Stimulated activated CD4-positive, alpha-beta T cell treated with anti-CD3 and anti-CD28 coated beads, TNF-alpha, amount 100 ng/mL, for 4 hours (primary cell): ENCODE results near the gene ANKRD12.
"Not testable (repeated sequence)": the region's sequence is repeated elsewhere in the genome, so short reads cannot be mapped to it uniquely, and the experiment has no call there.

ENCODE experiments used
- DNase-seq, 3 experiments: peaks; one replicate each; pipeline ENCODE4 v3.0.0-alpha.2; 2020; ENCODE audit warnings: low read depth in 3 of 3

Gene ANKRD12

DNA sequence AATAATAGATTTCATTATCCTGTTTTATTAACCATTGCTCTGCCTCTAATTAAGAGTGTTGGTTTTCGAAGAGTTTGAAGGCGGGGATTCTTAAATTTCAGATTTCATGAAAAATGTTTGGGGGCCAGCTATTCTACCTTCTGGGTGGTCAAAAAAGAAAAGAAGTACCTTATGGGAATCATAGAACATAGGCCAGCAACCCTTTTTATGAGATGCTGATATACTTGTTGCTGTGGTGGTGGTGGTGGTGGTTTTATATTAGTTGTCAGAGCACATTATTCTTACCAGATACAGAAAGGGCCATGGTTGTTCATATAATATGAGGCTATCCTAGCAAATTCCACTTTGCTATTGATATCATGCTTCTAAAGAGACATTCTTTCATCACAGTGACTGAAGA is 4.4 kb downstream of the ANKRD12 start:
- DNase-seq, result no peak

DNA sequence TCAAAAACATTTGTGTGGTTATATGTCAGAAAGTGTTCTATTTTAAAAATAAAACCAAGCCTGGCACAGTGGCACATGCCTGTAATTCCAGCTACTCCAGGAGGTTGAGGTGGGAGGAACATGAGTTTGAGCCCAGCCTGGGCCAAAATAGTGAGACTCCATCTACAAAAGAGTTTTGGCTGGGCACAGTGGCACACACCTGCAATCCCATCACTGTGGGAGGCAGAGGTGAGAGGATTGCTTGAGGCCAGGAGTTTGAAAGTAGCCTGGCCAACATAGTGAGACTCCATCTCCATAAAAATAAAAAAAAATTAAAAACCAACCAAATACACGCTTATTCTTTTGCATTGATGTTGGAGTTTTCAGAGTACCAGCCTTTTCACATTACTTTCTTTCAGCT is 9.6 kb downstream of the ANKRD12 start:
- DNase-seq, result no peak

GRCh38 chr18:9147440-9148202 is 11.0 kb downstream of the ANKRD12 start:
- peak in 1 of 3 experiments; percentile 16 for DNase-seq

DNA sequence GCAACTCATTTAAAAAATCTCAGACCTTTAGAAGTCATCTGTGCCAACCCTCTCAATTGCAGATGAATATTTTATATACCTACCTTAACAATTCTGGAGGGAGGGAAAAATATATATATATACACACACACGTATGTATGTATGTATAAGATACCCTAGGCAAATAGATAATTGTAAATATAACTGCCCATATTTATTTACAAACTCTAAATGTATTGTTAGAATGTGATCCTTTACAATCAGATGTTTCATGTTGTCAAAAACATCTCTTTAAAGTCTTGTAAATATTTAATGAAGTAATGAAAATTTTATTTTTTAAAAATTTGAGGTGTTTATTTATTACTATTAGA is 11.6 kb downstream of the ANKRD12 start:
- DNase-seq, result no peak

DNA sequence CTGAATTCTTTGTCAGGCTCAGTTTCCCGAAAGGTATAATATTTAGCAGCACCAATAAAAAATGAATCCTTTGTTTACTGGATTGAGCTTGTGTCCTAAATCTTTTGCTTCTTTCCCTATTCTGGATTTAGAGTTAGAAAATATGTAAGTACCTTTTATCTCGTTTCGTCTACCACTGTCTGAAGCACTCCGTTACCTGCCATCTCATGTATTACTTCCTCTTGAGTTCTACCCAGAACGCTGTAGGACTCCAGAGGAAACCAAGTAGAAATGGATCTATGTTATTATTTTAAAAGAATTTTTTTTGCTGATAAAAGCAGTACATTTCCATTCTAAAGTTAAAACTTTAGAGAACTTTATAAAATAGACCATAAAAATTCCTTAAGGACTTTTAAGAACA is 13.5 kb downstream of the ANKRD12 start:
- no peak for DNase-seq

GRCh38 chr18:9153256-9153655 is 16.7 kb downstream of the ANKRD12 start:
- DNase-seq, result no peak

- DNase-seq, result no peak
These were observed 20.1 kb downstream of the ANKRD12 start for GRCh38 chr18:9156604-9157249.

- DNase-seq, result no peak
These were observed 21.2 kb downstream of the ANKRD12 start for GRCh38 chr18:9157806-9158205.

DNA sequence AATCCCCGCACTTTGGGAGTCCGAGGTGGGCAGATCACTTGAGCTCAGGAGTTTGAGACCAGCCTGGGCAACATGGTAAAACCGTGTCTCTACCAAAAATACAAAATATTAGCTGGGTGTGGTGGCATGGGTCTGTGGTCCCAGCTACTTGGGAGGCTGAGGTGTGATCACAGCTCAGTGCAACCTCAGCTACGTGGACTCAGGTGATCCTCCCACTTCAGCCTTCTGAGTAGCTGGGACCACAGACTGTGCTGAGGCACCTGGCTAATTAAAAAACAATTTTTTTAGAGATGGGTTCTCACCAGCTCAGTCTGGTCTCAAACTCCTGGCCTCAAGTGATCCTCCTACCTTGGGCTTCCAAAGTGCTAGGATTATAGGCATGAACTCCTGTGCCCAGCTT is 23.4 kb downstream of the ANKRD12 start:
- DNase-seq, result no peak

DNA sequence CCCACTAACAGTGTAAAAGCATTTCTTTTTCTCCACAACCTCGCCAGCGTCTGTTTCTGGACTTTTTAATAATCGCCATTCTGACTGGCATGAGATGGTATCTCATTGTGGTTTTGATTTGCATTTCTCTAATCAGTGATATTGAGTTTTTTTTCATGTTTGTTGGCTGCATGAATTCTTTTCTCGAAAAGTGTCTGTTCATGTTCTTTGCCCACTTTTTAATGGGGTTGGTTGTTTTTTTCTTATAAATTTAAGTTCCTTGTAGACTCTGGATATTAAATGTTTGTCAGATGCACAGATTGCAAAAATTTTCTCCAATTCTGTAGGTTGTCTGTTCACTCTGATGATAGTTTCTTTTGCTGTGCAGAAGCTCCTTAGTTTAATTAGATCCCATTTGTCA is 26.1 kb downstream of the ANKRD12 start:
- DNase-seq, result not testable (repeated sequence)

GRCh38 chr18:9164149-9164548 is 27.6 kb downstream of the ANKRD12 start:
- DNase-seq, result not testable (repeated sequence)

- DNase-seq, result not testable (repeated sequence)
These were observed 29.3 kb downstream of the ANKRD12 start for GRCh38 chr18:9165883-9166282.

DNA sequence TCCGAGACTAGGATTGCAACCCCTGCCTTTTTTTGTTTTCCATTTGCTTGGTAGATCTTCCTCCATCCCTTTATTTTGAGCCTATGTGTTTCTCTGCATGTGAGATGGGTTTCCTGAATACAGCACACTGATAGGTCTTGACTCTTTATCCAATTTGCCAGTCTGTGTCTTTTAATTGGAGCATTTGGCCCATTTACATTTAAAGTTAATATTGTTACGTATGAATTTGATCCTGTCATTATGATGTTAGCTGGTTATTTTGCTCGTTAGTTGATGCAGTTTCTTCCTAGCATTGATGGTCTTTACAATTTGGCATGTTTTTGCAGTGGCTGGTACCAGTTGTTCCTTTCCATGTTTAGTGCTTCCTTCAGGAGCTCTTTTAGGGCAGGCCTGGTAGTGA is 32.9 kb downstream of the ANKRD12 start:
- DNase-seq, result not testable (repeated sequence)

DNA sequence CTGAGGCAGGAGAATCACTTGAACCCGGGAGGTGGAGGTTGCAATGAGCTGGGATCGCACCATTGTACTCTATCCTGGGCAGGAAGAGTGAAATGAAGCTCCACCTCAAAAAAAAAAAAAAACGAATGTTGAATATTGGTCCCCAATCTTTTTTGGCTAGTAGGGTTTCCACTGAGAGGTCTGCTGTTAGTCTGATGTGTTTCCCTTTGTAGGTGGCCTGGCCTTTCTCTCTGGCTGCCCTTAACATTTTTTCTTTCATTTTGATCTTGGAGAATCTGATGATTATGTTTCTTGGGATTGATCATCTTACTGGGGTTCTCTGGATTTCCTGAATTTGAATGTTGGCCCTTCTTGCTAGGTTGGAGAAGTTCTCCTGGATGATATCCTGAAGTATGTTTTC is 35.3 kb downstream of the ANKRD12 start:
- not testable (repeated sequence) for DNase-seq

DNA sequence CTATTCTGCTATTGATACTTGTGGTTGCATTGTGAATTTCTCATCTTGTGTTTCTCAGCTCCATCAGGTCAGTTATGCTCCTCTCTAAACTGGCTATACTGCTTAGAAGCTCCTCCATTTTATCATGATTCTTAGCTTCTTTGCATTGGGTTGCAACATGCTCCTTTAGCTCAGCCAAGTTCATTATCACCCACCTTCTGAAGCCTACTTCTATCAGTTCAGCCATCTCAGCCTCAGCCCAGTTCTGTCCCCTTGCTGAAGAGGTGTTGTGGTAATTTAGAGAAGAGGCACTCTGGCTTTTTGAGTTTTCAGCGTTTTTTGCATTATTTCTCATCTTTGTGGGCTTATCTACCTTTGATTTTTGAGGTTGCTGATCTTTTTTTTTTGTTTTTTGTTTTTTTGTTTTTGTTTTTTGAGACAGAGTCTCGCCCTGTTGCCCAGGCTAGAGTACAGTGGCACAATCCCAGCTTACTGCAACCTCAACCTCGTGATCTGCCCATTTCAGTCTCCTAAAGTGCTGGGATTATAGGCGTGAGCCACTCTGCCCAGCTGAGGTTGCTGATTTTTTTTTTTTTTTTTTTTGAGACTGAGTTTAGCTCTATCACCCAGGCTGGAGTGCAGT is 36.0 kb downstream of the ANKRD12 start:
- no peak for DNase-seq

DNA sequence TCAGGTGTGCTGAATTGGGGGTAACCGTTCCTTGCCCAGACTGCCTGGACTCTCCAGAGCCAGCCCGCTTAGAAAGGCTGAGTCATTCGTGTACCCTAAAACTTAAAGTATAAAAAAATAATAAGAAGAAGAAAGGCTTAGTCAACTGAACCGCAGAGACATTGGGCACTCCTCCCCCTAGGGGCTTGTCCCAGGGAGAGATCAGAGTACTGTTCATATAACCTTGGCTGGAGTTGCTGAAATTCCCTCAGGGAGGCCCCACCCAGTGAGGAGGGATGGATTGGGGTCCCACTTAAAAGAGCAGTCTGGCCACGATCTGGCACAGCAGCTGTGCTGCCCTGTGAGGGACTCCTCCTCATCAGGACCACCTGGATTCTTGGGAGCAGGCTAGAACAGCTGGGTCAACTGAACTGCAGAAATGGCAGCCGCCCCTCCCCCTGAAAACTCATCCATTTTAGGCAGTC is 37.2 kb downstream of the ANKRD12 start:
- no peak for DNase-seq

DNA sequence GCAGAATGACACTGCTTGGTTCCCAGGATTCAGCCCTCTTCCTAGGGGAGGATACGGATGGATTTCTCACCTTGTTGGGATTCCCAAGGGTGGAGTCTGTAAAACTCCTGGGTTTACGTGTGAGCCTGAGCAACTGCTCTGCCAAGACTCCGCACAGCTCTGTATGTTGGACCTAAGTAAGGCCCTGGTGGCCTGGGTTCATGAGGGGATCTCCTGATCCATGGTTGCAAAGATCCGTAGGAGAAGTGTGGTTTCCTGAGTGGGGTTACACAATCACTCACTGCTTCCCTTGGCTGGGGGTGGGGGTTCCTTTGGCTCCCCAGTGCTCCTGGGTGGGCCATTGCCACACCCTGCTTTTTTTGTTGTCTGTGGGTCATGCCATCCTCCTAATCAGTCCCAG is 37.7 kb downstream of the ANKRD12 start:
- no peak for DNase-seq

GRCh38 chr18:9175115-9175514 is 38.5 kb downstream of the ANKRD12 start:
- no peak for DNase-seq

DNA sequence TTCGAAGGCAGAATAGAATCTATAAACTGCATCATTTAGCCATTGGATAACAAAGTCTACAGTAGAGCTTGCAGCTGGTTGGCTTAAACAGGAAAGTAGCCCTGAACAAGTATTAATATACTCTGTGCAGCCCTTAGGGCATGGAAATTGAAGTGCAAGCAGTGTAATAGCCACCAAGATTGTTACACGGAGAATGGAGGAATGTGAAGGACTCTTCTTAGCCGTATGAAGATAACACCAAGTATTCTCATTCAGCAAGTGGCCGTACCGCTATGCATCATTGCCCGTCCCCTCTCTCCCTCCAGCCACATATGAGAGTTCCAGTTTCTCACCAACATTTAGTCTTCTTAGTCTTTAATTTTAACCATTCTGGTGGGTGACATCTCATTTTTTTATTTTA is 40.5 kb downstream of the ANKRD12 start:
- DNase-seq, result no peak

GRCh38 chr18:9177466-9177865 is 40.9 kb downstream of the ANKRD12 start:
- no peak for DNase-seq

DNA sequence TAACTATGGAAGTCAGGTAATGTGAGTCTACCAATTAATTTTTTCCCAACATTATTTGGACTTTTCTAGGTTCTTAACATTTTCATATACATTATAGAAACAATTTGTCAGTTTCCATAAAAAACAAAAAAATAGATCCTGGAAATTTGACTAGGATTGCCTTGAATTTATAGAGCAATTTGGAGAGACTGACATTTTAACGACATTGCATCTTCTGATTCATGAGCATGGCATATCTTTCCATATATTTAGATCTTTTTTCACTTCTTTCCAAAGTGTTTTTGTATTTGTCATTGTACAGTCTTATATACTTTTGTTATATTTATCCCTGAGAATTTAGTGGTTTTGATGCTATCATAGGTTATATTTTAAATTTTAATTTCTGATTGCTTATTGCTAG is 42.0 kb downstream of the ANKRD12 start:
- no peak for DNase-seq

GRCh38 chr18:9181275-9181674 is 44.7 kb downstream of the ANKRD12 start:
- no peak for DNase-seq

DNA sequence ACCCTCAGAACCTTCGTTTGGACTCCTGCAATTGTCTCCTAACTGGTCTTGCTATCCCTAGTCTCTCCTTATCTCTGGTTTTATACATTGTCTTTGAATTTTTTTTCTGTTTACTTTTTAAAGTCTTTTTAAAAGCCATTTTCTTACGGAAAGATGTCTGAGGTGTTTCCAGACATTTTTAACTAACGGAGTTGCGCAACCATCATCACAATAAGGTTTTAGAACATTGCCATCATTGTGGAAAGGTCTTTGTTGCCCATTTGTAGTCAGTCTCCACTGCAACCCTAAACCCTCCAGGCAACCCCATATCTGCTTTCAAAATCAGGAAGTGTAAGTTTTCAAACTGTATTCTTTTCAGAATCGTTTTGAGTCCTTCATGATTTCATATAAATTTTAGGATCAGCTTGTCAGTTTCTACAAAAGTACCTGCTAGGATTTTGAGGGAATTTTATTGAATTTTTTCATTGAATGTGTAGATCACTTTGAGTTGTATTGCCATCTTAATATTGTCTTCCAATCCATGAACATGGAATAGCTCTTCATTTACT is 46.3 kb downstream of the ANKRD12 start:
- no peak for DNase-seq
